Thyroid gland (tissue), 4 donors: ENCODE data around the gene EMID1.

ENCODE experiments used
- CTCF ChIP-seq, 6 experiments: fragments of 200-600 bp in 3 of 6; fragments of 450-650 bp in 3 of 6; sonication (generic) in 3 of 6; IDR thresholded peaks; one replicate each; pipeline ENCODE4 v1.5.1; 2016 to 2019; ENCODE audit warnings: antibody characterized with exemption in 6 of 6, mild to moderate bottlenecking in 2 of 6, inconsistent platforms in 1 of 6, moderate library complexity in 1 of 6
- POLR2A ChIP-seq, 2 donors: fragments of 450-650 bp; IDR thresholded peaks; one replicate each; pipeline ENCODE4 v1.6.1; 2017; ENCODE audit warnings: antibody characterized with exemption in 2 of 2, mild to moderate bottlenecking in 2 of 2, moderate library complexity in 1 of 2

GRCh38 chr22:29156507-29156906 is 49.2 kb upstream of the EMID1 start:
- no peak for TF ChIP-seq CTCF (IDR thresholded peaks at IDR 0.05)
- no peak for TF ChIP-seq POLR2A (IDR thresholded peaks at IDR 0.05)
